H9 (cell line): ENCODE results near the gene PRUNE1. TPM values are rescaled to one million over a fixed set of nuclear protein-coding genes. Genes with fewer than 3 reads are reported as not detected.

Experiments
- DNase-seq: peaks from one replicate; pipeline ENCODE4 v3.0.0-alpha.2; 2017
- H2AFZ ChIP-seq: one replicate; pipeline ENCODE4 v1.6.1; 2013; ENCODE audit warnings: mild to moderate bottlenecking, low read length, control low read depth, moderate library complexity
- H2AK5ac ChIP-seq: 2 replicates; pipeline ENCODE4 v1.6.1; 2013; ENCODE audit warnings: low read length, control low read depth, mixed read lengths; ENCODE audit not compliant: insufficient read length
- H2BK120ac ChIP-seq: one replicate; pipeline ENCODE4 v1.6.1; 2013; ENCODE audit warnings: low read depth, mild to moderate bottlenecking, low read length, control low read depth, inconsistent platforms; ENCODE audit not compliant: poor library complexity, severe bottlenecking
- H2BK12ac ChIP-seq: 2 replicates; pipeline ENCODE4 v1.6.1; 2013; ENCODE audit warnings: low read length, control low read depth, mixed read lengths, low read depth; ENCODE audit not compliant: insufficient read length
- H2BK15ac ChIP-seq: 2 replicates; pipeline ENCODE4 v1.6.1; 2013; ENCODE audit warnings: low read depth, low read length, control low read depth
- H2BK20ac ChIP-seq: one replicate; pipeline ENCODE4 v1.6.1; 2013; ENCODE audit warnings: low read depth, mild to moderate bottlenecking, low read length, control low read depth, inconsistent platforms; ENCODE audit not compliant: poor library complexity, severe bottlenecking
- H2BK5ac ChIP-seq: 2 replicates; pipeline ENCODE4 v1.6.1; 2013; ENCODE audit warnings: low read length, control low read depth, mixed read lengths; ENCODE audit not compliant: insufficient read length
- H3K14ac ChIP-seq: 2 replicates; pipeline ENCODE4 v1.6.1; 2013; ENCODE audit warnings: low read length, control low read depth; ENCODE audit not compliant: insufficient read depth
- H3K18ac ChIP-seq: 2 replicates; pipeline ENCODE4 v1.6.1; 2013; ENCODE audit warnings: low read depth, mild to moderate bottlenecking, mixed read lengths, low read length, control low read depth; ENCODE audit not compliant: insufficient read length
- H3K23ac ChIP-seq: 2 replicates; pipeline ENCODE4 v1.6.1; 2013; ENCODE audit warnings: low read length, control low read depth, mixed read lengths, low read depth; ENCODE audit not compliant: insufficient read length
- H3K23me2 ChIP-seq: 2 replicates; pipeline ENCODE4 v1.6.1; 2013; ENCODE audit warnings: low read depth, mild to moderate bottlenecking, mixed read lengths, low read length, control low read depth; ENCODE audit not compliant: insufficient read length, poor library complexity, severe bottlenecking
- H3K27ac ChIP-seq: 2 replicates; pipeline ENCODE4 v1.5.1; 2013; ENCODE audit warnings: low read length, control low read depth, mixed read lengths, low read depth; ENCODE audit not compliant: insufficient read length
- H3K27me3 ChIP-seq: 2 replicates; pipeline ENCODE4 v1.6.1; 2013; ENCODE audit warnings: low read length, control low read depth, inconsistent platforms; ENCODE audit not compliant: insufficient read depth
- H3K4ac ChIP-seq: 2 replicates; pipeline ENCODE4 v1.6.1; 2013; ENCODE audit warnings: low read depth, mild to moderate bottlenecking, control low read depth, inconsistent platforms, low read length, moderate library complexity
- H3K4me1 ChIP-seq: 2 replicates; pipeline ENCODE4 v1.6.1; 2013; ENCODE audit warnings: low read length, control low read depth, inconsistent platforms; ENCODE audit not compliant: insufficient read depth
- H3K4me2 ChIP-seq: 2 replicates; pipeline ENCODE4 v1.6.1; 2013; ENCODE audit warnings: low read length, control low read depth, mixed read lengths; ENCODE audit not compliant: insufficient read length, insufficient read depth
- H3K56ac ChIP-seq: 2 replicates; pipeline ENCODE4 v1.6.1; 2013; ENCODE audit warnings: low read depth, mild to moderate bottlenecking, mixed read lengths, low read length, control low read depth; ENCODE audit not compliant: insufficient read length
- H3K79me1 ChIP-seq: 2 replicates; pipeline ENCODE4 v1.6.1; 2013; ENCODE audit warnings: low read depth, mild to moderate bottlenecking, moderate library complexity, low read length, control low read depth, inconsistent platforms; ENCODE audit not compliant: insufficient read depth, poor library complexity, severe bottlenecking
- H3K79me2 ChIP-seq: 2 replicates; pipeline ENCODE4 v1.6.1; 2013; ENCODE audit warnings: low read length, control low read depth, inconsistent platforms; ENCODE audit not compliant: insufficient read depth
- H3K9ac ChIP-seq: 2 replicates; pipeline ENCODE4 v1.6.1; 2013; ENCODE audit warnings: low read length, control low read depth, mixed read lengths; ENCODE audit not compliant: insufficient read length; ENCODE audit errors: extremely low read depth
- H3K9me3 ChIP-seq: one replicate; pipeline ENCODE4 v1.6.1; 2013; ENCODE audit warnings: low read depth, low read length, inconsistent platforms; ENCODE audit not compliant: control insufficient read depth
- H3T11ph ChIP-seq: one replicate; pipeline ENCODE4 v1.6.1; 2013; ENCODE audit warnings: mild to moderate bottlenecking, low read length, control low read depth, inconsistent platforms
- H4K20me1 ChIP-seq: one replicate; pipeline ENCODE4 v1.6.1; 2013; ENCODE audit not compliant: control insufficient read depth, insufficient read length, insufficient read depth
- H4K5ac ChIP-seq: 2 replicates; pipeline ENCODE4 v1.6.1; 2013; ENCODE audit warnings: low read depth, mild to moderate bottlenecking, mixed read lengths, low read length, control low read depth; ENCODE audit not compliant: insufficient read length
- H4K8ac ChIP-seq: replicated peaks from 2 replicates; pipeline ENCODE4 v1.6.1; 2013; ENCODE audit warnings: low read length, control low read depth, mixed read lengths, low read depth; ENCODE audit not compliant: insufficient read length
- H4K91ac ChIP-seq: 2 replicates; pipeline ENCODE4 v1.6.1; 2013; ENCODE audit warnings: low read depth, mild to moderate bottlenecking, moderate library complexity, mixed read lengths, low read length, control low read depth; ENCODE audit not compliant: insufficient read length
- H3K27ac Mint-ChIP-seq, 3 experiments: 2 replicates in 2 of 3; 3 replicates in 1 of 3; pipeline ENCODE4 v1.8.0; 2020 to 2021; ENCODE audit warnings: mixed read lengths in 3 of 3, mild to moderate bottlenecking in 1 of 3, moderate library complexity in 1 of 3
- H3K27me3 Mint-ChIP-seq: 2 replicates; pipeline ENCODE4 v1.8.0; 2021; ENCODE audit warnings: low read depth, mild to moderate bottlenecking, moderate library complexity, mixed read lengths
- H3K36me3 Mint-ChIP-seq, 3 experiments: 2 replicates in 2 of 3; 3 replicates in 1 of 3; pipeline ENCODE4 v1.8.0; 2020 to 2021; ENCODE audit warnings: low read depth in 3 of 3, mixed read lengths in 3 of 3; ENCODE audit not compliant: insufficient read depth in 1 of 3
- H3K4me1 Mint-ChIP-seq, 2 experiments: 2 replicates each; pipeline ENCODE4 v1.8.0; 2020; ENCODE audit warnings: mixed read lengths in 2 of 2
- H3K4me3 Mint-ChIP-seq, 2 experiments: 2 replicates in 1 of 2; 3 replicates in 1 of 2; pipeline ENCODE4 v1.8.0; 2020 to 2021; ENCODE audit warnings: mild to moderate bottlenecking in 2 of 2, mixed read lengths in 2 of 2, moderate library complexity in 1 of 2
- H3K9me3 Mint-ChIP-seq, 2 experiments: 2 replicates in 1 of 2; 3 replicates in 1 of 2; pipeline ENCODE4 v1.8.0; 2020; ENCODE audit warnings: mild to moderate bottlenecking in 2 of 2, mixed read lengths in 2 of 2, moderate library complexity in 1 of 2
- WGBS: extraction: QIAGEN DNeasy Blood & Tissue Kit; methylation state at CpG from one replicate; pipeline ENCODE4 v1.1.7; 2013; ENCODE audit warnings: missing lambda C conversion rate, low lambda C conversion rate, mixed read lengths; ENCODE audit not compliant: insufficient read length; ENCODE audit errors: extremely low coverage; 5-methylcytosine and 5-hydroxymethylcytosine counted together
- total RNA-seq: library from RNA; stranded (reverse); gene quantifications from 2 replicates; pipeline ENCODE4 v1.2.1, GENCODE V29; 2021
- TF ChIP-seq, protein P1 (sequence below): fragments of 200-600 bp; sonication (generic); conservative IDR thresholded peaks from 3 replicates; pipeline ENCODE4 v1.8.0; 2021; ENCODE audit warnings: antibody characterized with exemption, mild to moderate bottlenecking

PRUNE1 gene
- total RNA-seq, 1 experiment from 2014 or later: 22.3 TPM

DNA sequence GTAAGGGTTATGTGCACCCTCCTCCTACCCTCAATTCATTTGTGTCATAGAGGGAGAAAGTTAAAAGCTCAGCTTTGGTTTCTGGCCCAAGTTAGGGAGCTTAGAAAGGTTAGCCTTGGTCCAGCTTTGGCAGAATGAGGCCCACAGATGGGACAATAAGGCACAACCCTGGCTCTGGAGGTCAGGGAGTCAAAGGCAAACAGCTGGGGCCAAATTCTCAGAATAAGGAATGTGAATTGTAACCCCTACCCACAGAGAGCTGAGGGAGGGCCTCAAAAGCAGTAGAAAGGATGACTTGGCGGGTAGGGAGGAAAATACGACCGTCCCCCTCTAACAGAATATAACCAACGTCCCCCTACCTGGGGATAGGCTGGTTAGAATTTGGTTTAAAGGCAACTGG lies 42.6 kb upstream of the PRUNE1 start:
- Histone ChIP-seq H4K8ac (no peak overlapping the region), H3K23ac (no peak overlapping the region), H3T11ph (no peak overlapping the region), H2BK5ac (no peak overlapping the region), H3K23me2 (no peaks in the 10 kb centered on the region), H2BK15ac (no peak overlapping the region), H4K5ac (no peak overlapping the region), H4K20me1 (no peaks in the 10 kb centered on the region), H2BK20ac (no peak overlapping the region), H2AFZ (no peak overlapping the region), H2AK5ac (no peak overlapping the region), H3K56ac (no peak overlapping the region), H3K27ac (no peak overlapping the region), H2BK120ac (no peak overlapping the region), H3K9me3 (no peaks in the 10 kb centered on the region), H2BK12ac (no peak overlapping the region), H3K27me3 (no peaks in the 10 kb centered on the region), H3K4ac (no peak overlapping the region), H4K91ac (no peak overlapping the region), H3K79me2 (peaks cover 4% of the 10 kb centered on the region; the same call in 1 of the 2 replicates), H3K4me2 (no peak overlapping the region), H3K79me1 (no peaks in the 10 kb centered on the region), H3K9ac (no peak overlapping the region), H3K14ac (no peak overlapping the region), H3K18ac (no peak overlapping the region), H3K4me1 (no peaks in the 10 kb centered on the region; the same call in 1 of the 2 replicates)
- TF ChIP-seq, protein P1, sequence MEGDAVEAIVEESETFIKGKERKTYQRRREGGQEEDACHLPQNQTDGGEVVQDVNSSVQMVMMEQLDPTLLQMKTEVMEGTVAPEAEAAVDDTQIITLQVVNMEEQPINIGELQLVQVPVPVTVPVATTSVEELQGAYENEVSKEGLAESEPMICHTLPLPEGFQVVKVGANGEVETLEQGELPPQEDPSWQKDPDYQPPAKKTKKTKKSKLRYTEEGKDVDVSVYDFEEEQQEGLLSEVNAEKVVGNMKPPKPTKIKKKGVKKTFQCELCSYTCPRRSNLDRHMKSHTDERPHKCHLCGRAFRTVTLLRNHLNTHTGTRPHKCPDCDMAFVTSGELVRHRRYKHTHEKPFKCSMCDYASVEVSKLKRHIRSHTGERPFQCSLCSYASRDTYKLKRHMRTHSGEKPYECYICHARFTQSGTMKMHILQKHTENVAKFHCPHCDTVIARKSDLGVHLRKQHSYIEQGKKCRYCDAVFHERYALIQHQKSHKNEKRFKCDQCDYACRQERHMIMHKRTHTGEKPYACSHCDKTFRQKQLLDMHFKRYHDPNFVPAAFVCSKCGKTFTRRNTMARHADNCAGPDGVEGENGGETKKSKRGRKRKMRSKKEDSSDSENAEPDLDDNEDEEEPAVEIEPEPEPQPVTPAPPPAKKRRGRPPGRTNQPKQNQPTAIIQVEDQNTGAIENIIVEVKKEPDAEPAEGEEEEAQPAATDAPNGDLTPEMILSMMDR: no peak
- no peak for DNase-seq
- Mint-ChIP-seq H3K4me3 (no peak overlapping the region), H3K9me3 (no peaks in the 10 kb centered on the region), H3K36me3 (peaks cover 60 to 83% (median 83%) of the 10 kb centered on the region in 3 experiments), H3K4me1 (peaks cover 12 to 14% of the 10 kb centered on the region in 2 experiments), H3K27me3 (no peaks in the 10 kb centered on the region; the same call in none of the 2 replicates), H3K27ac (peak overlapping the region in 1 of 3 experiments; percentile 58; a peak in 3 of 7 replicates)
- WGBS: no CpG with 5 or more reads among the region's 4 CpGs
